ENCODE results near the gene NBPF11.

Gene NBPF11

GRCh38 chr1:148162363-148162762, 10.3 kb upstream of the NBPF11 start:
- ATAC-seq, result no peak
- TF ChIP-seq TSHZ2 (CRISPR knock-in tag; IDR thresholded peaks at IDR 0.05), result no peak
- TF ChIP-seq ESRRG (CRISPR knock-in tag; IDR thresholded peaks at IDR 0.05), result no peak
- no peak for TF ChIP-seq ZFP30 (CRISPR knock-in tag; IDR thresholded peaks at IDR 0.05)
- no peak for TF ChIP-seq ZFP3 (CRISPR knock-in tag; IDR thresholded peaks at IDR 0.05)
- no peak for TF ChIP-seq CSRNP3 (CRISPR knock-in tag; IDR thresholded peaks at IDR 0.05)
- no peak for TF ChIP-seq OSR1 (CRISPR knock-in tag; IDR thresholded peaks at IDR 0.05)
- TF ChIP-seq CSDC2 (CRISPR knock-in tag; IDR thresholded peaks at IDR 0.05), result no peak
- TF ChIP-seq CREB5 (CRISPR knock-in tag; IDR thresholded peaks at IDR 0.05; ENCODE audit: low read depth), result no peak

GRCh38 chr1:148161053-148161901, 9.2 kb upstream of the NBPF11 start:
- ATAC-seq, result no peak
- no peak for TF ChIP-seq OSR1 (CRISPR knock-in tag; IDR thresholded peaks at IDR 0.05)
- no peak for TF ChIP-seq RARB (CRISPR knock-in tag; IDR thresholded peaks at IDR 0.05)
- no peak for TF ChIP-seq SNAI2 (CRISPR knock-in tag; IDR thresholded peaks at IDR 0.05)
- TF ChIP-seq ZFP30 (CRISPR knock-in tag; IDR thresholded peaks at IDR 0.05), result no peak
- TF ChIP-seq BACH2 (CRISPR knock-in tag; IDR thresholded peaks at IDR 0.05; ENCODE audit: borderline replicate concordance), result no peak
- no peak for TF ChIP-seq TSHZ2 (CRISPR knock-in tag; IDR thresholded peaks at IDR 0.05)
- TF ChIP-seq CSRNP3 (CRISPR knock-in tag; IDR thresholded peaks at IDR 0.05), result no peak
- no peak for TF ChIP-seq ZNF565 (CRISPR knock-in tag; conservative IDR thresholded peaks at IDR 0.05; ENCODE audit: low read depth)
- no peak for TF ChIP-seq PPARA (CRISPR knock-in tag; IDR thresholded peaks at IDR 0.05; ENCODE audit: borderline replicate concordance)
- TF ChIP-seq ZNF70 (CRISPR knock-in tag; IDR thresholded peaks at IDR 0.05), result no peak
- no peak for TF ChIP-seq ISL1 (CRISPR knock-in tag; IDR thresholded peaks at IDR 0.05)
- no peak for TF ChIP-seq PATZ1 (CRISPR knock-in tag; IDR thresholded peaks at IDR 0.05; ENCODE audit: borderline replicate concordance)
- no peak for TF ChIP-seq CREB5 (CRISPR knock-in tag; IDR thresholded peaks at IDR 0.05; ENCODE audit: low read depth)
- TF ChIP-seq ZFP3 (CRISPR knock-in tag; IDR thresholded peaks at IDR 0.05), result no peak
- TF ChIP-seq GLIS3 (CRISPR knock-in tag; IDR thresholded peaks at IDR 0.05), result no peak
